ENCODE results near the gene SPOCK1. TPM values are rescaled to one million over a fixed set of nuclear protein-coding genes. Genes with fewer than 3 reads are reported as not detected.

Gene SPOCK1
- total RNA-seq, 1 experiment from 2014 or later: 0.27 TPM

DNA sequence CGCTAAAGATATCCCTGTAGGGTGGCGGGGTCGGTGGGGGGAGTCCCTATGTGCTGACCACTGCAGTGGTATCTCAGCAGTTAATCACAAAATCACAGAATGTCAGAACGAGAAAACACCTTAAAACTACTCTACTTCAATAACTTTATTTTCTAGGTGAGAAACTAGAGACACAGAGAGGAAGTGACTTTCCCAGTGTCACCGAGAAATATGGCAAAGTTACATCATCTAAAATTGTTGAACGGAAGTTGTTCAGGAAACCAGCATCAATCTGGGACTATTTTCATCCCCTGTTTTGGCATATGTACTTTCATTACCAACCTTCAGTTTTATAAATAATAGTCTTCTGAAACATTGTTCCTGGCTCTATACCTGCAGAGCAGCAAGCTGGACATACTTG lies 384.0 kb downstream of the SPOCK1 start:
- ChIA-PET CTCF (no interaction called here), POLR2A (no interaction called here)

More for the DNA sequence above, 384.0 kb downstream of the SPOCK1 start:
- intact Hi-C loops (cut with micrococcal nuclease): no loop called here
- H3K9me3 ChIP-seq (ENCODE audit: control insufficient read depth in 1 of 2, insufficient read depth in 1 of 2, low read depth in 1 of 2, low read length in 2 of 2): no peaks in the 10 kb centered on the region
- no peak overlapping the region for H3K4me2 ChIP-seq (ENCODE audit: low read length)
- no peaks in the 10 kb centered on the region for H4K20me1 ChIP-seq (ENCODE audit: insufficient read depth)
- peaks cover 53% of the 10 kb centered on the region for H3K27me3 ChIP-seq (ENCODE audit: insufficient read depth, low read length)
- ATAC-seq (no peak), DNase-seq (ENCODE audit: low read depth, low spot score) (no peak)
- H3K4me1 ChIP-seq (ENCODE audit: control insufficient read depth in 1 of 2, insufficient read depth in 2 of 2, low read length in 2 of 2): no peaks in the 10 kb centered on the region
- no peak overlapping the region for H3K4me3 ChIP-seq (replicated peaks in 1 of 2; ENCODE audit: low read depth in 1 of 2, low read length in 2 of 2)
- no peak overlapping the region for H2AFZ ChIP-seq (ENCODE audit: low read depth, low read length, poor library complexity, severe bottlenecking)
- no peak overlapping the region for H3K27ac ChIP-seq (ENCODE audit: low read depth, low read length)
- H3K9ac ChIP-seq (ENCODE audit: low read length): no peak overlapping the region
- no peaks in the 10 kb centered on the region for H3K9me2 ChIP-seq (ENCODE audit: insufficient read depth)
- BruUV-seq (replicated peaks): no TSS peak
- no peaks in the 10 kb centered on the region for H3K79me2 ChIP-seq (ENCODE audit: insufficient read depth, low read length)
- no peaks in the 10 kb centered on the region for H3K36me3 ChIP-seq (ENCODE audit: control insufficient read depth in 1 of 2, insufficient read depth in 2 of 2, low read length in 2 of 2)
- RAD21 ChIA-PET (ENCODE audit: low non-redundant PET in 1 of 2, low total read pairs in 2 of 2, uncharacterized antibody in 2 of 2, unreplicated experiment in 2 of 2): no interaction called here
- TF ChIP-seq, protein P1, sequence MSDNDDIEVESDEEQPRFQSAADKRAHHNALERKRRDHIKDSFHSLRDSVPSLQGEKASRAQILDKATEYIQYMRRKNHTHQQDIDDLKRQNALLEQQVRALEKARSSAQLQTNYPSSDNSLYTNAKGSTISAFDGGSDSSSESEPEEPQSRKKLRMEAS (IDR thresholded peaks at IDR 0.05): no peak
- TF ChIP-seq, protein P2, sequence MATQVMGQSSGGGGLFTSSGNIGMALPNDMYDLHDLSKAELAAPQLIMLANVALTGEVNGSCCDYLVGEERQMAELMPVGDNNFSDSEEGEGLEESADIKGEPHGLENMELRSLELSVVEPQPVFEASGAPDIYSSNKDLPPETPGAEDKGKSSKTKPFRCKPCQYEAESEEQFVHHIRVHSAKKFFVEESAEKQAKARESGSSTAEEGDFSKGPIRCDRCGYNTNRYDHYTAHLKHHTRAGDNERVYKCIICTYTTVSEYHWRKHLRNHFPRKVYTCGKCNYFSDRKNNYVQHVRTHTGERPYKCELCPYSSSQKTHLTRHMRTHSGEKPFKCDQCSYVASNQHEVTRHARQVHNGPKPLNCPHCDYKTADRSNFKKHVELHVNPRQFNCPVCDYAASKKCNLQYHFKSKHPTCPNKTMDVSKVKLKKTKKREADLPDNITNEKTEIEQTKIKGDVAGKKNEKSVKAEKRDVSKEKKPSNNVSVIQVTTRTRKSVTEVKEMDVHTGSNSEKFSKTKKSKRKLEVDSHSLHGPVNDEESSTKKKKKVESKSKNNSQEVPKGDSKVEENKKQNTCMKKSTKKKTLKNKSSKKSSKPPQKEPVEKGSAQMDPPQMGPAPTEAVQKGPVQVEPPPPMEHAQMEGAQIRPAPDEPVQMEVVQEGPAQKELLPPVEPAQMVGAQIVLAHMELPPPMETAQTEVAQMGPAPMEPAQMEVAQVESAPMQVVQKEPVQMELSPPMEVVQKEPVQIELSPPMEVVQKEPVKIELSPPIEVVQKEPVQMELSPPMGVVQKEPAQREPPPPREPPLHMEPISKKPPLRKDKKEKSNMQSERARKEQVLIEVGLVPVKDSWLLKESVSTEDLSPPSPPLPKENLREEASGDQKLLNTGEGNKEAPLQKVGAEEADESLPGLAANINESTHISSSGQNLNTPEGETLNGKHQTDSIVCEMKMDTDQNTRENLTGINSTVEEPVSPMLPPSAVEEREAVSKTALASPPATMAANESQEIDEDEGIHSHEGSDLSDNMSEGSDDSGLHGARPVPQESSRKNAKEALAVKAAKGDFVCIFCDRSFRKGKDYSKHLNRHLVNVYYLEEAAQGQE (IDR thresholded peaks at IDR 0.05; ENCODE audit: low read depth): no peak
- no peak for TF ChIP-seq EZH2phosphoT487 (IDR thresholded peaks at IDR 0.05; ENCODE audit: borderline replicate concordance)
- no peak for TF ChIP-seq JUND (IDR thresholded peaks at IDR 0.05)
- no peak for TF ChIP-seq RAD21 (IDR thresholded peaks at IDR 0.05; ENCODE audit: low read depth)
- TF ChIP-seq ZFX (IDR thresholded peaks at IDR 0.05): no peak
- TF ChIP-seq SP1 (IDR thresholded peaks at IDR 0.05; ENCODE audit: low read depth): no peak
- no peak for TF ChIP-seq SRF (IDR thresholded peaks at IDR 0.05; ENCODE audit: low read depth)
- no peak for TF ChIP-seq CEBPB (IDR thresholded peaks at IDR 0.05; ENCODE audit: low read depth)
- no peak for TF ChIP-seq EGR1 (IDR thresholded peaks at IDR 0.05; ENCODE audit: low read depth)
- no peak for TF ChIP-seq ZNF274 (IDR thresholded peaks at IDR 0.05; ENCODE audit: low read depth, low read length)
- no peak for TF ChIP-seq ELF1 (IDR thresholded peaks at IDR 0.05; ENCODE audit: borderline replicate concordance, low read depth)

Measured in HCT116 (cell line).